ENCODE results near the gene RRAS.
"Not testable (repeated sequence)": the region's sequence is repeated elsewhere in the genome, so short reads cannot be mapped to it uniquely, and the experiment has no call there.

RRAS gene

GRCh38 chr19:49626226-49626625 is 13.7 kb downstream of the RRAS start:
- DNase-seq = no peak

GRCh38 chr19:49624967-49625910 is 14.7 kb downstream of the RRAS start:
- no peak for DNase-seq

DNA sequence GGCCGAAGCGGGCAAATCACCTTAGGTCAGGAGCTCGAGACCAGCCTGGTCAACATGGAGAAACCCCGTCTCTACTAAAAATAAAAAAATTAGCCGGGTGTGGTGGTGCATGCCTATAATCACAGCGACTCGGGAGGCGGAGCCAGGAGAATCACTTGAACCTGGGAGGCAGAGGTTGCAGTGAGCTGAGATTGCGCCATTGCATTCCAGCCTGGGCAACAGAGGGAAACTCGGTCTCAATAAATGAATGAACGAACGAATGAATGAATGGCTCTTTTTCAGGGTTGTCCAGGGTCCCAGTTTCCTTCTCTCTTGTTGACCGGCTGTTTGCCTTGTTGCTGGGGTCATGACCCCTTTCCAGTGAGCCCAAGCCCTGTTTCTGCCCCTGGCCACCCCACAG is 22.1 kb downstream of the RRAS start:
- DNase-seq = not testable (repeated sequence)

- DNase-seq = no peak
These were observed 23.0 kb downstream of the RRAS start for GRCh38 chr19:49616945-49617344.

- no peak for DNase-seq
These were observed 23.4 kb downstream of the RRAS start for GRCh38 chr19:49616532-49616931.

- DNase-seq = no peak
These were observed 24.1 kb downstream of the RRAS start for GRCh38 chr19:49615861-49616260.

- DNase-seq = no peak
These were observed 25.7 kb downstream of the RRAS start for GRCh38 chr19:49614096-49614833.

GRCh38 chr19:49613374-49613773 is 26.6 kb downstream of the RRAS start:
- DNase-seq = no peak

GRCh38 chr19:49609499-49610092 is 30.3 kb downstream of the RRAS start:
- no peak for DNase-seq

- no peak for DNase-seq
These were observed 34.3 kb downstream of the RRAS start for GRCh38 chr19:49605605-49606004.

- DNase-seq = no peak
These were observed 37.1 kb downstream of the RRAS start for GRCh38 chr19:49602806-49603205.

GRCh38 chr19:49601482-49602038 is 38.4 kb downstream of the RRAS start:
- DNase-seq = no peak

DNA sequence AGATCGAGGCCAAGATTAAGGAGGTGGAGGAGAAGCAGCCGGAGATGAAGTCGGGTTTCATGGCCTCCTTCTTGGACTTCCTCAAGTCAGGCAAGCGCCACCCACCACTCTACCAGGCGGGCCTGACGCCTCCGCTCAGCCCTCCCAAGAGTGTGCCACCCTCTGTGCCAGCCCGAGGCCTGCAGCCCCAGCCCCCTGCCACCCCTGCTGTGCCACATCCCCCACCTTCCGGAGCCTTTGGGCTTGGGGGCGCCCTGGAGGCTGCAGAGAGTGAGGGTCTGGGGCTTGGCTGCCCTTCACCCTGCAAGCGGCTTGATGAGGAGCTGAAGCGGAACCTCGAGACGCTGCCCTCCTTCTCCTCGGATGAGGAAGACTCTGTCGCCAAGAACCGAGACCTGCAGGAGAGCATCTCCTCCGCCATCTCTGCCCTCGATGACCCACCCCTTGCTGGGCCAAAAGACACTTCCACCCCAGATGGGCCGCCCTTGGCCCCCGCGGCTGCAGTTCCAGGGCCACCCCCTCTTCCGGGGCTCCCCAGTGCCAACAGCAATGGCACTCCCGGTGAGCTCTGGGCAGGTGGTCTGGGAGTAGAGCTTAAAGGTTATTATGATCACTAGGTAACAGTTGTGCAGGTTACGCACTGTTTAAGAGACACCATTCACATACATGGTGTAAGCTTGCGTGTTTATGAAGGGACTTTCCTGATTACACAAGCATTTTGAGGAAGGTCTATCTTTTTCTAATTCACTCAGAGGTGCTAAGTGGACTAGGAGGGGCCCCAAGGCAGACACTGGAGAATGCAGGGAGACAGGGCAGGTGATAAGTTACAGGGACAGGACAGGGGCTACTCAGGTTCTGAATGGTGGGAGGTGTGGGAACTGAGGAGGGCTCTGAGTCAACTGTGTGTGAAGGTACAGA is 40.3 kb downstream of the RRAS start:
- no peak for DNase-seq

DNA sequence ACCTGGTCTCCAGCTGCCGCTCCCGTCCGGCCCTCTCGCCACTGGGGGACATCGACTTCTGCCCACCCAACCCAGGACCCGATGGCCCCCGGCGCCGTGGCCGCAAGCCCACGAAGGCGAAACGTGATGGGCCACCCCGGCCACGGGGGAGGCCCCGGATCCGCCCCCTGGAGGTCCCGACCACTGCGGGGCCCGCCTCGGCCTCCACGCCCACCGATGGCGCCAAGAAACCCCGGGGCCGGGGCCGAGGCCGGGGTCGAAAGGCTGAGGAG is 42.3 kb downstream of the RRAS start:
- no peak for DNase-seq

DNA sequence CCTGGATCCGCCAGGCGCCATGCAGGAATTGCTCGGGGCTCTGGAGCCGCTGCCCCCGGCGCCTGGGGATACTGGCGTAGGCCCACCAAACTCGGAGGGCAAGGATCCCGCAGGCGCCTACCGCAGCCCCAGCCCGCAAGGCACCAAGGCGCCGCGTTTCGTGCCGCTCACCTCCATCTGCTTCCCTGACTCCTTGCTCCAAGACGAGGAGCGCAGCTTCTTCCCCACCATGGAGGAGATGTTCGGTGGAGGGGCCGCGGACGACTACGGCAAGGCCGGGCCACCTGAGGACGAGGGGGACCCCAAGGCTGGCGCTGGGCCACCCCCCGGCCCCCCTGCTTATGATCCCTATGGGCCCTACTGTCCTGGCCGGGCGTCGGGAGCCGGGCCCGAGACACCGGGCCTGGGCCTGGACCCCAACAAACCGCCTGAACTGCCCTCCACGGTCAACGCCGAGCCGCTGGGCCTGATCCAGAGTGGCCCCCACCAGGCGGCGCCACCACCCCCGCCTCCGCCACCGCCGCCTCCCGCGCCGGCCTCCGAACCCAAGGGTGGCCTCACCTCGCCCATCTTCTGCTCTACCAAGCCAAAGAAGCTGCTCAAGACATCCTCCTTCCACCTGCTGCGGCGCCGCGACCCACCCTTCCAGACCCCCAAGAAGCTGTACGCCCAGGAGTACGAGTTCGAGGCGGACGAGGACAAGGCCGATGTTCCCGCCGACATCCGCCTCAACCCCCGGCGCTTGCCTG is 42.8 kb downstream of the RRAS start:
- no peak for DNase-seq

DNA sequence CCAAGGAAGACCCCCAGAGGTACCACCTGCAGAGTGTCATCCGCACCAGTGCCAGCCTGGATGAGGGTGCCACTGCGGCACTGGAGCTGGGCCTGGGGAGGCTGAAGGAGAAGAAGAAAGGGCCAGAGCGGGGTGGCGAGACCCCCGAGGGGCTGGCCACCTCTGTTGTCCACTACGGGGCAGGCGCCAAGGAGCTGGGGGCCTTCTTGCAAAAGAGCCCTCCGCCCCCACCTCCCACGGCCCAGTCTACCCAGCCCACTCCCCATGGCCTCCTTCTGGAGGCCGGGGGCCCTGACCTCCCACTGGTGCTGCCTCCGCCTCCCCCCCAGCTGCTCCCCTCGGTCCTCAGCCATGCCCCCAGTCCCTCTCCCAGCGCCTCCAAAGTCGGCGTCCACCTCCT is 43.5 kb downstream of the RRAS start:
- DNase-seq = no peak

GRCh38 chr19:49595819-49596404 is 44.0 kb downstream of the RRAS start:
- DNase-seq = no peak

DNA sequence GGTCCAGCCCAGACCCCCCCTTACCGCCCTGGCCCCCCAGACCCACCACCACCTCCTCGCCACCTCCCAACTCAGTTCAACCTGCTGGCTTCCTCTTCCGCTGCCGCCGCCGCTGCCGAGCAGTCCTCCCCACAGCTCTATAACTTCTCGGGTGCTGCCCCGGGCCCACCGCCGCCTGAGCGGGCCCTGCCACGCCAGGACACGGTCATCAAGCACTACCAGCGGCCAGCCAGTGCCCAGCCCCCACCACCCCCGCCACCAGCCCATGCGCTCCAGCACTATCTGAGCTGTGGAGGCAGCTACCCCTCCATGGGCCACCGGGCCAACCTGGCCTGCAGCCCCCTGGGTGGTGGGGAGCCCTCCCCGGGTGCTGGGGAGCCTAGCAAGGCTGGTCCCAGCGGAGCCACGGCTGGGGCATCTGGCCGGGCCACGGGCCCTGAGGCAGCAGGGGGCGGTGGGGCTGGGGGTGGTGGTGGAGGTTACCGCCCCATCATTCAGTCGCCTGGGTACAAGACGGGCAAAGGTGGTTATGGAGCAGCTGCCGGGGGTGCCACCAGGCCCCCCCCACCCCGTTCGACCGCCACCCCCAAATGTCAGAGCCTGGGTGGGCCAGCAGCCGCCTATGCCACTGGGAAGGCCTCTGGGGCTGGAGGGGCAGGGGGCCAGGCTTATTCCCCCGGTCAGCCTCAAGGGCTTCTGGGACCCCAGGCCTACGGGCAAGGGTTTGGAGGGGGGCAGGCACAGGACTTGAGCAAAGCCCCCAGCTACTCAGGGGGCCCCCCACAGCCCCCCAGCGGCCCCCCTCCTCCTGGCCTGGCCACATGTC is 44.7 kb downstream of the RRAS start:
- no peak for DNase-seq

DNA sequence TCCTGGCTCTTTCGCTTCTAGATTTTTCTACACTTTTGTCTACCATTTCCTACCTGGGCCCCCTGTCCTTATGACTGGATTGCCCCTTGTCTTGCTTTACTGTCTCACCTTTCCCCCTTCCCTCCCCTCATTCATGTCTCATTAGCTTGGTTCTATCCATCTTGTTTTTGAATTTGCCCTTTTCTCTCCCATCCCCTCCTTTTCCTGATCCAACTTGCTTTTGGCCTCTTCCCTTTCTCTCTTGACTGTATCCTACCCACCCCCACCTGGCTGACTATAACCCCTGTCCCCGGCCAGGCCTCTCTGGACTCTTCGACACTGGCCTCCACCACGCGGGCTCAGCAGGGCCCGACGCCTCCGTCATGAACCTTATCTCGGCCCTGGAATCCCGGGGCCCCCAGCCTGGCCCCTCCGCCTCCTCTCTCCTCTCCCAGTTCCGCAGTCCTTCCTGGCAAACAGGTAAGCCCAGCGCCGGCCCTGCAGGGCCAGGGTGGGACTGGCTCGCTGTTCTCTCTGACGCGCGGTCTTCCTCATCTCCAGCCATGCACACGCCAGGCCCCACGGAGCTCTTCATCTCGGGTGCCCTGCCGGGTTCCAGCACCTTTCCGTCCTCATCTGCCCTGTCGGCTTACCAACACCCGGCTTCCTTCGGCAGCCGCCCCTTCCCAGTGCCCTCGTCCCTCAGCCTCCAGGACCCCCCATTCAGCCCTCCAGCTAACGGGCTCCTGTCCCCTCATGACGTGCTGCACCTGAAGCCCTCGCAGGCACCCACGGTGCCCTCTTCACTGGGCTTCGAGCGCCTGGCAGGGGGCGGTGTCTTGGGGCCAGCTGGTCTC is 45.6 kb downstream of the RRAS start:
- no peak for DNase-seq
